K562 (cell line): ENCODE data around the gene NACAD. TPM values are rescaled to one million over a fixed set of nuclear protein-coding genes. Genes with fewer than 3 reads are reported as not detected.

ENCODE experiments used
- BMI1 ChIP-seq: fragments of 150-350 bp; IDR thresholded peaks from 2 replicates; pipeline ENCODE4 v1.6.1; 2014; ENCODE audit warnings: low read length
- CBFA2T2 ChIP-seq: fragments of 450-650 bp; conservative IDR thresholded peaks from 2 replicates; pipeline ENCODE4 v1.6.1; 2017; ENCODE audit warnings: mild to moderate bottlenecking
- DACH1 ChIP-seq: fragments of 450-650 bp; IDR thresholded peaks from 2 replicates; pipeline ENCODE4 v1.6.1; 2018; ENCODE audit not compliant: partially characterized antibody
- KAT2B ChIP-seq: IDR thresholded peaks from one replicate; pipeline ENCODE4 v1.6.1; 2012; ENCODE audit warnings: low read depth, mild to moderate bottlenecking, control low read depth, inconsistent platforms, low read length, moderate library complexity
- KLF16 ChIP-seq: IDR thresholded peaks from 2 replicates; pipeline ENCODE4 v1.6.1; 2016; ENCODE audit warnings: antibody characterized with exemption
- MEF2A ChIP-seq: IDR thresholded peaks from 2 replicates; pipeline ENCODE4 v1.6.1; 2011; ENCODE audit warnings: low read depth, mild to moderate bottlenecking, low read length, moderate library complexity; ENCODE audit not compliant: control insufficient read depth
- MTA3 ChIP-seq: fragments of 450-650 bp; formaldehyde crosslinking; IDR thresholded peaks from 2 replicates; pipeline ENCODE4 v1.6.1; 2017; ENCODE audit warnings: mild to moderate bottlenecking, borderline replicate concordance
- NCOR1 ChIP-seq: fragments of 450-650 bp; IDR thresholded peaks from 2 replicates; pipeline ENCODE4 v1.6.1; 2016; ENCODE audit warnings: mild to moderate bottlenecking, moderate library complexity
- STAG1 ChIP-seq: sonication (generic); formaldehyde crosslinking; IDR thresholded peaks from 2 replicates; pipeline ENCODE4 v1.5.0; 2020; ENCODE audit warnings: missing genetic modification reagents, borderline replicate concordance
- ZNF133 ChIP-seq: fragments of 250-450 bp; sonication (Bioruptor Pico); IDR thresholded peaks from 2 replicates; pipeline ENCODE4 v1.4.0; 2020; ENCODE audit warnings: mild to moderate bottlenecking
- ZNF354B ChIP-seq: fragments of 250-450 bp; sonication (Bioruptor Pico); IDR thresholded peaks from 2 replicates; pipeline ENCODE4 v1.4.0; 2020
- polyA plus RNA-seq, 8 experiments: library from polyadenylated mRNA; depleted of rRNA in 4 of 8; stranded (reverse) in 5 of 8; unstranded in 3 of 8; fragments of >200 nt; fragmentation: Nextera tagmentation in 2 of 8; fragmentation: Illumina TruSeq in 1 of 8; extraction: Ambion mirVana in 2 of 8; extraction: Trizol in 1 of 8; gene quantifications; 2 replicates each; pipeline versions ENCODE4 v1.2.1 to v1.2.3, GENCODE V29; 2011 to 2014; ENCODE audit warnings: inconsistent platforms in 1 of 8, missing spikeins in 1 of 8
- total RNA-seq, 7 experiments: library from RNA; depleted of rRNA in 6 of 7; stranded (reverse); fragments of >200 nt in 6 of 7; fragmentation: Illumina TruSeq in 2 of 7; extraction: Trizol in 2 of 7; gene quantifications; 2 replicates each; pipeline versions ENCODE4 v1.2.1 to v1.2.3, GENCODE V29; 2011 to 2021; ENCODE audit warnings: low replicate concordance in 1 of 7
- TF ChIP-seq, protein P1 (sequence below): fragments of 450-650 bp; IDR thresholded peaks from 2 replicates; pipeline ENCODE4 v1.6.1; 2016; ENCODE audit warnings: antibody characterized with exemption
- TF ChIP-seq, protein P2 (sequence below), 2 experiments: fragments of 450-650 bp; IDR thresholded peaks; 2 replicates each; pipeline ENCODE4 v1.6.1; 2016; ENCODE audit warnings: mild to moderate bottlenecking in 2 of 2, borderline replicate concordance in 1 of 2, low read depth in 1 of 2, moderate library complexity in 1 of 2

NACAD gene
- total and polyA plus RNA-seq, 9 of the 15 experiments (the other 6 are each of a cell fraction or from before 2014, with no cell fraction given): under 0.01 to 0.03 (median 0.02) TPM; not detected in 5

DNA sequence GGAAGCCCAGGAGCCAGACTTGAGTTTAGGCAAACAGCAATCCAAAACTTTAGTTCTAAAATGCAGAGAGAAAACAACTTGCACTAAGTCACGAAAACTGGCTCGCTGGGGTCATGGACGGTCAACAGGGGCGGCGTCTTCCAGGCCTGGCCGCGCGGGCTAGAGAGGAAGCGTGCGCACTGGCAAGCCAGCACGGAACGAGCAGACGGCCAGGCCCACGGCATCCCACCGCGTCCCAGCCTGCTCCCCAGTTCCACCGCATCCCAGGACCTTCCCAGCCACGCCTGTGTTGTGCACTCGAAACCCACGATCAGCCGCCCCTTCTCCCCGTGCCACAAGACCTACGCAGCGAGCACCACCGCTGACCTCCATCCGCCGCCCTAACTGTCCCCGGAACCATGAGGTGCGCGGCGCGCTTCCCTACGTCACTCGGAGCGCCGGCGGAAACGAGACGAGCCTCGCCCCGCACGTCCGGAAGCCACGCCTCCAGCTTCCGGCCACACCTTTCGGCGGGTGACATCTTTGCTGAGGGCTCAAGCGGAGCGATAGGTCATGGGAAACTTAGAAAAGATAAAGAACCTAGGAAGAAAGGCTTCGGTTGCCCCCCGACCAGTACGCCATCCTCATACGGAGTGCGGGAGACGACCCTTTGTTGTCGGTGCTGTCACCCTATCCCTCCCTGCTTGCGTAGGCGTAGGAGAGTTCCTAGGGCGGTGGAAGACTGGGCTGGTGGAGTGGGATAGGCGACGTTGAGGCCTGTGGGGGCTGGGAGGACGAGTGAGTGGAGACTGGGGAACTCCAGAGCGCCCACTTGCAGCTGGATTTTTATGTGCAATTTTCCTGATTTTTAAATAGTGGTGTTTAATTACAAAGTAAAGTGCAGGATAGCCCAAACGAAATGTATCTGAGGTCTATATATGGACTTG, 22.8 kb upstream of the NACAD start, which contains the start of gene TBRG4 (continued):
- TF ChIP-seq, protein P1, sequence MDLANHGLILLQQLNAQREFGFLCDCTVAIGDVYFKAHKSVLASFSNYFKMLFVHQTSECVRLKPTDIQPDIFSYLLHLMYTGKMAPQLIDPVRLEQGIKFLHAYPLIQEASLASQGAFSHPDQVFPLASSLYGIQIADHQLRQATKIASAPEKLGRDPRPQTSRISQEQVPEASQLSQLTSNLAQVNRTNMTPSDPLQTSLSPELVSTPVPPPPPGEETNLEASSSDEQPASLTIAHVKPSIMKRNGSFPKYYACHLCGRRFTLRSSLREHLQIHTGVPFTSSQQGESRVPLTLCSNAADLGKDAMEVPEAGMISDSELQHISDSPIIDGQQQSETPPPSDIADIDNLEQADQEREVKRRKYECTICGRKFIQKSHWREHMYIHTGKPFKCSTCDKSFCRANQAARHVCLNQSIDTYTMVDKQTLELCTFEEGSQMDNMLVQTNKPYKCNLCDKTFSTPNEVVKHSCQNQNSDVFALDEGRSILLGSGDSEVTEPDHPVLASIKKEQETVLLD: peak; percentile 12; the same call in 1 of the 2 replicates
- no peak for TF ChIP-seq DACH1
- TF ChIP-seq NCOR1: peak; percentile 63
- TF ChIP-seq CBFA2T2: no peak
- no peak for TF ChIP-seq MEF2A
- TF ChIP-seq STAG1 (CRISPR knock-in tag): no peak
- no peak for TF ChIP-seq BMI1
- TF ChIP-seq, protein P2, sequence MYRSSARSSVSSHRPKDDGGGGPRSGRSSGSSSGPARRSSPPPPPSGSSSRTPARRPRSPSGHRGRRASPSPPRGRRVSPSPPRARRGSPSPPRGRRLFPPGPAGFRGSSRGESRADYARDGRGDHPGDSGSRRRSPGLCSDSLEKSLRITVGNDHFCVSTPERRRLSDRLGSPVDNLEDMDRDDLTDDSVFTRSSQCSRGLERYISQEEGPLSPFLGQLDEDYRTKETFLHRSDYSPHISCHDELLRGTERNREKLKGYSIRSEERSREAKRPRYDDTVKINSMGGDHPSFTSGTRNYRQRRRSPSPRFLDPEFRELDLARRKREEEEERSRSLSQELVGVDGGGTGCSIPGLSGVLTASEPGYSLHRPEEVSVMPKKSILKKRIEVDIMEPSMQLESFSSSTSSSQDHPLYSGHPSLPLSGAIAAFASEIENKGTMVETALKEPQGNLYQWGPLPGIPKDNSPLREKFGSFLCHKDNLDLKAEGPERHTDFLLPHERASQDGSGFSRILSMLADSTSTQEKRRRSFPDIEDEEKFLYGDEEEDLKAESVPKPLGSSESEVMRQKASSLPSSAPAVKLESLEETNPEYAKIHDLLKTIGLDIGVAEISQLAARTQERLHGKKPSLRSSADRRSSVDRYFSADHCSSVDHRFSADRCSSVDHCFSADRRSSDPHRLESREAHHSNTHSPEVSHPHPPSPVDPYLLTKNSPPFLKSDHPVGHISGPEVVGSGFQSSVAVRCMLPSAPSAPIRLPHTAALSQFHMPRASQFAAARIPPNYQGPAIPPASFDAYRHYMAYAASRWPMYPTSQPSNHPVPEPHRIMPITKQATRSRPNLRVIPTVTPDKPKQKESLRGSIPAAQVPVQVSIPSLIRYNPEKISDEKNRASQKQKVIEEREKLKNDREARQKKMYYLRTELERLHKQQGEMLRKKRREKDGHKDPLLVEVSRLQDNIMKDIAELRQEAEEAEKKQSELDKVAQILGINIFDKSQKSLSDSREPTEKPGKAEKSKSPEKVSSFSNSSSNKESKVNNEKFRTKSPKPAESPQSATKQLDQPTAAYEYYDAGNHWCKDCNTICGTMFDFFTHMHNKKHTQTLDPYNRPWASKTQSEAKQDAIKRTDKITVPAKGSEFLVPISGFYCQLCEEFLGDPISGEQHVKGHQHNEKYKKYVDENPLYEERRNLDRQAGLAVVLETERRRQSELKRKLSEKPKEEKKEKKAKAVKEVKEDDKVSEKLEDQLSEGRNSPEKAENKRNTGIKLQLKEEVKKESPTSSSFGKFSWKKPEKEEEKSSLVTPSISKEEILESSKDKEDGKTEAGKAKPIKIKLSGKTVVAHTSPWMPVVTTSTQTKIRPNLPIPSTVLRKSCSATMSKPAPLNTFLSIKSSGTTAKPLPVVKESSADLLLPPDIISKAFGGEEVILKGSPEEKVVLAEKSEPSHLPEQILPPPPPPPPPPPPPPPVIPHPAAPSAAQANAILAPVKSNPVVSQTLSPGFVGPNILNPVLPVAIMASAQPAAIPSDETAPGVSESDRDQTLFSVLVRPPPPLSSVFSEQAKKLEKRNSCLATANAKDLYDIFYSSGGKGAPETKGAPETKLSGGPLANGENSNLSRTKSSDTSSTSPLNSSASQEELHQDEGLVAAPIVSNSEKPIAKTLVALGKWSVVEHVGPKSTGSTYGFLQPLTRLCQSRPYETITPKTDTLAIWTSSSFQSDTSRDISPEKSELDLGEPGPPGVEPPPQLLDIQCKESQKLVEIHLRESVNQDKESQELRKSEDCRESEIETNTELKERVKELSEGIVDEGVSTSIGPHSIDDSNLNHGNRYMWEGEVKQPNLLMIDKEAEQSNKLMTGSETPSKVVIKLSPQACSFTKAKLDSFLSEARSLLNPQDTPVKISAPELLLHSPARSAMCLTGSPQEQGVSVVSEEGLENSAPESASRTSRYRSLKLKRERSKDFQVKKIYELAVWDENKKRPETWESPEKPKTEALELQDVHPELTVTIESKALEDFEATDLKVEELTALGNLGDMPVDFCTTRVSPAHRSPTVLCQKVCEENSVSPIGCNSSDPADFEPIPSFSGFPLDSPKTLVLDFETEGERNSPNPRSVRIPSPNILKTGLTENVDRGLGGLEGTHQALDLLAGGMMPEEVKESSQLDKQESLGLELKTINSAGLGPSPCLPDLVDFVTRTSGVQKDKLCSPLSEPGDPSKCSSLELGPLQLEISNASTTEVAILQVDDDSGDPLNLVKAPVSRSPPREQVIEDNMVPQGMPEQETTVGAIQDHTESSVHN (IDR thresholded peaks at IDR 0.05; ENCODE audit: borderline replicate concordance in 1 of 2, low read depth in 1 of 2): 0 out of 4 replicates have a peak, but pooled peaks of 1 of the 2 experiments have one; percentile 46
- TF ChIP-seq ZNF354B (CRISPR knock-in tag): no peak
- TF ChIP-seq MTA3: peak; percentile 92
- no peak for TF ChIP-seq ZNF133
- TF ChIP-seq KLF16: no peak
- no peak for TF ChIP-seq KAT2B
